ENCODE results near the gene IRGQ.
"Not testable (repeated sequence)": the region's sequence is repeated elsewhere in the genome, so short reads cannot be mapped to it uniquely, and the experiment has no call there.

Gene IRGQ

GRCh38 chr19:43610493-43610892 is 14.6 kb upstream of the IRGQ start:
- H3K27ac ChIP-seq (ENCODE audit: low read depth, low read length) = no peak overlapping the region
- H3K4me3 ChIP-seq (ENCODE audit: low read depth, low read length) = no peak overlapping the region
- H3K9ac ChIP-seq (ENCODE audit: low read depth, low read length) = no peak overlapping the region
- peaks cover 29% of the 10 kb centered on the region for H3K36me3 ChIP-seq (ENCODE audit: control insufficient read depth, insufficient read depth, low read length)
- no peaks in the 10 kb centered on the region for H3K9me3 ChIP-seq (ENCODE audit: control insufficient read depth, insufficient read depth, low read length)
- H3K4me1 ChIP-seq (ENCODE audit: control insufficient read depth, insufficient read depth, low read length) = no peaks in the 10 kb centered on the region
- no peaks in the 10 kb centered on the region for H3K27me3 ChIP-seq (ENCODE audit: control insufficient read depth, insufficient read depth, low read length)

- no peak overlapping the region for H3K4me3 ChIP-seq (ENCODE audit: low read depth, low read length)
- no peaks in the 10 kb centered on the region for H3K27me3 ChIP-seq (ENCODE audit: control insufficient read depth, insufficient read depth, low read length)
- H3K9ac ChIP-seq (ENCODE audit: low read depth, low read length) = no peak overlapping the region
- H3K36me3 ChIP-seq (ENCODE audit: control insufficient read depth, insufficient read depth, low read length) = peaks cover 29% of the 10 kb centered on the region
- no peaks in the 10 kb centered on the region for H3K4me1 ChIP-seq (ENCODE audit: control insufficient read depth, insufficient read depth, low read length)
- no peaks in the 10 kb centered on the region for H3K9me3 ChIP-seq (ENCODE audit: control insufficient read depth, insufficient read depth, low read length)
- no peak overlapping the region for H3K27ac ChIP-seq (ENCODE audit: low read depth, low read length)
Measured at GRCh38 chr19:43609872-43610271, 13.9 kb upstream of the IRGQ start.

- Histone ChIP-seq H3K36me3 (ENCODE audit: control insufficient read depth, insufficient read depth, low read length) (peaks cover 21% of the 10 kb centered on the region), H3K9ac (ENCODE audit: low read depth, low read length) (no peak overlapping the region)
Measured at GRCh38 chr19:43607238-43608205, 11.6 kb upstream of the IRGQ start.

GRCh38 chr19:43606569-43607229 is 10.8 kb upstream of the IRGQ start:
- Histone ChIP-seq H3K4me1 (ENCODE audit: control insufficient read depth, insufficient read depth, low read length) (no peaks in the 10 kb centered on the region), H3K27ac (ENCODE audit: low read depth, low read length) (no peak overlapping the region), H3K27me3 (ENCODE audit: control insufficient read depth, insufficient read depth, low read length) (no peaks in the 10 kb centered on the region), H3K9me3 (ENCODE audit: control insufficient read depth, insufficient read depth, low read length) (no peaks in the 10 kb centered on the region), H3K36me3 (ENCODE audit: control insufficient read depth, insufficient read depth, low read length) (peaks cover 17% of the 10 kb centered on the region), H3K4me3 (ENCODE audit: low read depth, low read length) (no peak overlapping the region), H3K9ac (ENCODE audit: low read depth, low read length) (no peak overlapping the region)

More at GRCh38 chr19:43607238-43608205, 11.6 kb upstream of the IRGQ start:
- Histone ChIP-seq H3K27me3 (ENCODE audit: control insufficient read depth, insufficient read depth, low read length) (no peaks in the 10 kb centered on the region), H3K4me1 (ENCODE audit: control insufficient read depth, insufficient read depth, low read length) (no peaks in the 10 kb centered on the region), H3K9me3 (ENCODE audit: control insufficient read depth, insufficient read depth, low read length) (no peaks in the 10 kb centered on the region), H3K27ac (ENCODE audit: low read depth, low read length) (no peak overlapping the region), H3K4me3 (ENCODE audit: low read depth, low read length) (no peak overlapping the region)

- Histone ChIP-seq H3K4me3 (ENCODE audit: low read depth, low read length) (no peak overlapping the region), H3K27me3 (ENCODE audit: control insufficient read depth, insufficient read depth, low read length) (no peaks in the 10 kb centered on the region), H3K9ac (ENCODE audit: low read depth, low read length) (no peak overlapping the region), H3K4me1 (ENCODE audit: control insufficient read depth, insufficient read depth, low read length) (no peaks in the 10 kb centered on the region), H3K27ac (ENCODE audit: low read depth, low read length) (no peak overlapping the region), H3K36me3 (ENCODE audit: control insufficient read depth, insufficient read depth, low read length) (peaks cover 17% of the 10 kb centered on the region), H3K9me3 (ENCODE audit: control insufficient read depth, insufficient read depth, low read length) (no peaks in the 10 kb centered on the region)
Measured at GRCh38 chr19:43605875-43606568, 10.1 kb upstream of the IRGQ start.

GRCh38 chr19:43600326-43600725 is 4.4 kb upstream of the IRGQ start:
- not testable (repeated sequence) for H3K9ac ChIP-seq (ENCODE audit: low read depth, low read length); H3K27ac ChIP-seq (ENCODE audit: low read depth, low read length)
- H3K36me3 ChIP-seq (ENCODE audit: control insufficient read depth, insufficient read depth, low read length) = peaks cover 29% of the 10 kb centered on the region

GRCh38 chr19:43599635-43600295 is 3.8 kb upstream of the IRGQ start:
- no peak overlapping the region for H3K27ac ChIP-seq (ENCODE audit: low read depth, low read length)
- no peaks in the 10 kb centered on the region for H3K9me3 ChIP-seq (ENCODE audit: control insufficient read depth, insufficient read depth, low read length)
- no peak overlapping the region for H3K4me3 ChIP-seq (ENCODE audit: low read depth, low read length)
- H3K27me3 ChIP-seq (ENCODE audit: control insufficient read depth, insufficient read depth, low read length) = no peaks in the 10 kb centered on the region
- H3K9ac ChIP-seq (ENCODE audit: low read depth, low read length) = no peak overlapping the region
- H3K4me1 ChIP-seq (ENCODE audit: control insufficient read depth, insufficient read depth, low read length) = peaks cover 9% of the 10 kb centered on the region; the same call in 1 of the 2 replicates
- peaks cover 29% of the 10 kb centered on the region for H3K36me3 ChIP-seq (ENCODE audit: control insufficient read depth, insufficient read depth, low read length)

More at GRCh38 chr19:43600326-43600725, 4.4 kb upstream of the IRGQ start:
- not testable (repeated sequence) for H3K9me3 ChIP-seq (ENCODE audit: control insufficient read depth, insufficient read depth, low read length); H3K4me1 ChIP-seq (ENCODE audit: control insufficient read depth, insufficient read depth, low read length); H3K27me3 ChIP-seq (ENCODE audit: control insufficient read depth, insufficient read depth, low read length); H3K4me3 ChIP-seq (ENCODE audit: low read depth, low read length)

GRCh38 chr19:43598445-43599240 is 2.7 kb upstream of the IRGQ start:
- H3K9ac ChIP-seq (ENCODE audit: low read depth, low read length) = no peak overlapping the region
- H3K4me3 ChIP-seq (ENCODE audit: low read depth, low read length) = no peak overlapping the region
- peaks cover 9% of the 10 kb centered on the region; the same call in 1 of the 2 replicates for H3K4me1 ChIP-seq (ENCODE audit: control insufficient read depth, insufficient read depth, low read length)
- peaks cover 36% of the 10 kb centered on the region for H3K36me3 ChIP-seq (ENCODE audit: control insufficient read depth, insufficient read depth, low read length)
- no peaks in the 10 kb centered on the region for H3K9me3 ChIP-seq (ENCODE audit: control insufficient read depth, insufficient read depth, low read length)
- no peak overlapping the region for H3K27ac ChIP-seq (ENCODE audit: low read depth, low read length)
- H3K27me3 ChIP-seq (ENCODE audit: control insufficient read depth, insufficient read depth, low read length) = no peaks in the 10 kb centered on the region

GRCh38 chr19:43597876-43598275 is 1.9 kb upstream of the IRGQ start:
- Histone ChIP-seq H3K4me3 (ENCODE audit: low read depth, low read length) (0 out of 2 replicates have a peak overlapping the region, but pooled peaks have one; percentile 88), H3K27ac (ENCODE audit: low read depth, low read length) (no peak overlapping the region), H3K4me1 (ENCODE audit: control insufficient read depth, insufficient read depth, low read length) (peaks cover 9% of the 10 kb centered on the region; the same call in 1 of the 2 replicates), H3K9me3 (ENCODE audit: control insufficient read depth, insufficient read depth, low read length) (no peaks in the 10 kb centered on the region), H3K36me3 (ENCODE audit: control insufficient read depth, insufficient read depth, low read length) (peaks cover 43% of the 10 kb centered on the region), H3K27me3 (ENCODE audit: control insufficient read depth, insufficient read depth, low read length) (no peaks in the 10 kb centered on the region), H3K9ac (ENCODE audit: low read depth, low read length) (no peak overlapping the region)
